HepG2 (cell line): ENCODE data around the gene PRXL2A. TPM values are rescaled to one million over a fixed set of nuclear protein-coding genes. Genes with fewer than 3 reads are reported as not detected.
A peak's percentile ranks its signal among the peaks of the same experiment; 100 is the strongest.

ENCODE experiments used
- CTCF ChIP-seq: sonication (generic); formaldehyde crosslinking; IDR thresholded peaks from 2 replicates; pipeline ENCODE4 v1.5.0; 2020; ENCODE audit warnings: mild to moderate bottlenecking, missing genetic modification reagents, moderate library complexity
- GATAD2A ChIP-seq: IDR thresholded peaks from 2 replicates; pipeline ENCODE4 v1.6.1; 2016
- HNF4A ChIP-seq: sonication (generic); formaldehyde crosslinking; IDR thresholded peaks from 2 replicates; pipeline ENCODE4 v1.4.0; 2020; ENCODE audit warnings: missing genetic modification reagents
- KDM2A ChIP-seq: sonication (generic); formaldehyde crosslinking; IDR thresholded peaks from 2 replicates; pipeline ENCODE4 v1.4.0; 2020; ENCODE audit warnings: low read depth, missing genetic modification reagents, borderline replicate concordance
- MAX ChIP-seq: IDR thresholded peaks from 2 replicates; pipeline ENCODE4 v1.6.1; 2012; ENCODE audit warnings: inconsistent platforms
- NR2F2 ChIP-seq: IDR thresholded peaks from 2 replicates; pipeline ENCODE4 v1.6.1; 2012; ENCODE audit warnings: low read depth, inconsistent platforms, borderline replicate concordance
- RAD21 ChIP-seq: fragments of 450-650 bp; formaldehyde crosslinking; IDR thresholded peaks from 2 replicates; pipeline ENCODE4 v1.5.0; 2020; ENCODE audit warnings: mild to moderate bottlenecking
- RXRB ChIP-seq: IDR thresholded peaks from 2 replicates; pipeline ENCODE4 v1.6.1; 2016; ENCODE audit warnings: borderline replicate concordance, missing genetic modification reagents, missing compliant biosample characterization
- SMC3 ChIP-seq: IDR thresholded peaks from 2 replicates; pipeline ENCODE4 v1.6.1; 2011; ENCODE audit warnings: low read length, improper control_type of control experiment
- STAG1 ChIP-seq: sonication (generic); formaldehyde crosslinking; IDR thresholded peaks from 2 replicates; pipeline ENCODE4 v1.4.0; 2020; ENCODE audit warnings: missing genetic modification reagents
- ZBTB34 ChIP-seq: sonication (generic); formaldehyde crosslinking; IDR thresholded peaks from 2 replicates; pipeline ENCODE4 v1.8.0; 2022; ENCODE audit warnings: mild to moderate bottlenecking, missing genetic modification reagents
- ZFP91 ChIP-seq: sonication (generic); formaldehyde crosslinking; IDR thresholded peaks from 2 replicates; pipeline ENCODE4 v1.9.0; 2022; ENCODE audit warnings: missing genetic modification reagents, mild to moderate bottlenecking, borderline replicate concordance
- ZNF354B ChIP-seq: sonication (generic); formaldehyde crosslinking; IDR thresholded peaks from 2 replicates; pipeline ENCODE4 v1.8.0; 2022; ENCODE audit warnings: mild to moderate bottlenecking, missing genetic modification reagents
- ZNF567 ChIP-seq: sonication (generic); formaldehyde crosslinking; IDR thresholded peaks from 2 replicates; pipeline ENCODE4 v1.8.1; 2023; ENCODE audit warnings: mild to moderate bottlenecking, missing genetic modification reagents, borderline replicate concordance
- ZNF646 ChIP-seq: sonication (generic); formaldehyde crosslinking; IDR thresholded peaks from 2 replicates; pipeline ENCODE4 v1.9.0; 2021; ENCODE audit warnings: mild to moderate bottlenecking, missing genetic modification reagents
- polyA plus RNA-seq, 8 experiments: library from polyadenylated mRNA; depleted of rRNA in 3 of 8; stranded (reverse) in 7 of 8; unstranded in 1 of 8; fragments of >200 nt; fragmentation: Illumina TruSeq in 4 of 8; extraction: Trizol in 4 of 8; gene quantifications; 2 replicates each; pipeline versions ENCODE4 v1.2.1 to v1.2.3, GENCODE V29; 2011 to 2016; ENCODE audit warnings: low read depth in 4 of 8, missing spikeins in 1 of 8, mixed read lengths in 1 of 8; ENCODE audit not compliant: insufficient read depth in 1 of 8
- total RNA-seq, 5 experiments: library from RNA; depleted of rRNA; stranded (reverse); fragments of >200 nt; fragmentation: Illumina TruSeq; extraction: Trizol; gene quantifications; 2 replicates each; pipeline ENCODE4 v1.2.3, GENCODE V29; 2016; ENCODE audit warnings: low read depth in 1 of 5

The PRXL2A gene
- total and polyA plus RNA-seq, 2 of the 13 experiments (the other 11 are each of a cell fraction or from before 2014, with no cell fraction given), result 43.9 to 79.9 TPM

GRCh38 chr10:80444646-80445319 lies 36.4 kb downstream of the PRXL2A start (continued):
- TF ChIP-seq ZFP91, result 0 out of 2 replicates have a peak, but pooled peaks have one; percentile 17
- TF ChIP-seq ZNF646 (CRISPR knock-in tag), result peak; percentile 62
- TF ChIP-seq ZNF567, result no peak
- 0 out of 2 replicates have a peak, but pooled peaks have one; percentile 17 for TF ChIP-seq MAX
- peak; percentile 20; the same call in 1 of the 2 replicates for TF ChIP-seq RXRB (CRISPR knock-in tag)
- peak; percentile 78 for TF ChIP-seq CTCF (CRISPR knock-in tag)
- no peak for TF ChIP-seq NR2F2
- peak; percentile 55; the same call in 1 of the 2 replicates for TF ChIP-seq ZNF354B (CRISPR knock-in tag)
- peak; percentile 51; the same call in 1 of the 2 replicates for TF ChIP-seq RAD21
- TF ChIP-seq STAG1, result peak; percentile 86
- TF ChIP-seq ZBTB34 (CRISPR knock-in tag), result no peak
- 0 out of 2 replicates have a peak, but pooled peaks have one; percentile 35 for TF ChIP-seq KDM2A (CRISPR knock-in tag)
- TF ChIP-seq SMC3, result peak; percentile 92
- TF ChIP-seq GATAD2A (CRISPR knock-in tag), result no peak
- TF ChIP-seq HNF4A (CRISPR knock-in tag), result no peak
